HepG2 (cell line): ENCODE data around the gene CCNL1. TPM values are rescaled to one million over a fixed set of nuclear protein-coding genes. Genes with fewer than 3 reads are reported as not detected.
A peak's percentile ranks its signal among the peaks of the same experiment; 100 is the strongest.

Source experiments
- CCDC6 ChIP-seq: sonication (generic); formaldehyde crosslinking; IDR thresholded peaks from 2 replicates; pipeline ENCODE4 v1.8.1; 2022; ENCODE audit warnings: mild to moderate bottlenecking, missing genetic modification reagents, moderate library complexity
- CEBPG ChIP-seq: IDR thresholded peaks from 2 replicates; pipeline ENCODE4 v1.6.1; 2016
- FOXO1 ChIP-seq: sonication (generic); formaldehyde crosslinking; IDR thresholded peaks from 2 replicates; pipeline ENCODE4 v1.4.0; 2020; ENCODE audit warnings: missing genetic modification reagents
- HNRNPL ChIP-seq: fragments of 200-400 bp; formaldehyde crosslinking; IDR thresholded peaks from 2 replicates; pipeline ENCODE4 v1.6.1; 2017; ENCODE audit warnings: mild to moderate bottlenecking, low read depth, low read length
- KLF15 ChIP-seq: sonication (generic); formaldehyde crosslinking; IDR thresholded peaks from 2 replicates; pipeline ENCODE4 v1.8.1; 2023; ENCODE audit warnings: borderline replicate concordance, mild to moderate bottlenecking, inconsistent platforms, missing genetic modification reagents, mixed read lengths
- MAFK ChIP-seq, 2 experiments: IDR thresholded peaks in 1 of 2; conservative IDR thresholded peaks in 1 of 2; 2 replicates each; pipeline ENCODE4 v1.6.1; 2011; ENCODE audit warnings: improper control_type of control experiment in 2 of 2, low read length in 2 of 2
- MEIS2 ChIP-seq: sonication (generic); formaldehyde crosslinking; IDR thresholded peaks from 2 replicates; pipeline ENCODE4 v1.9.0; 2021; ENCODE audit warnings: mild to moderate bottlenecking, missing genetic modification reagents
- PCBP1 ChIP-seq: fragments of 200-400 bp; formaldehyde crosslinking; IDR thresholded peaks from 2 replicates; pipeline ENCODE4 v1.6.1; 2017; ENCODE audit warnings: mild to moderate bottlenecking, low read depth, low read length, borderline replicate concordance
- SIN3A ChIP-seq: IDR thresholded peaks from 2 replicates; pipeline ENCODE4 v1.6.1; 2011; ENCODE audit warnings: low read depth, mild to moderate bottlenecking, control low read depth, low read length, borderline replicate concordance
- TCF12 ChIP-seq, 2 experiments: fragments of 450-650 bp in 1 of 2; sonication (generic) in 1 of 2; formaldehyde crosslinking in 1 of 2; IDR thresholded peaks; 2 replicates each; pipeline versions ENCODE4 v1.6.1 to v1.8.0; 2017 to 2022; ENCODE audit warnings: antibody characterized with exemption in 1 of 2, mild to moderate bottlenecking in 1 of 2, missing genetic modification reagents in 1 of 2, moderate library complexity in 1 of 2
- ZBTB3 ChIP-seq: sonication (generic); formaldehyde crosslinking; IDR thresholded peaks from 2 replicates; pipeline ENCODE4 v1.4.0; 2020; ENCODE audit warnings: low read depth, mild to moderate bottlenecking, moderate library complexity, missing genetic modification reagents, borderline replicate concordance
- ZFX ChIP-seq: sonication (generic); formaldehyde crosslinking; IDR thresholded peaks from 2 replicates; pipeline ENCODE4 v1.4.0; 2020; ENCODE audit warnings: mild to moderate bottlenecking, low read depth, missing genetic modification reagents, moderate library complexity
- ZNF567 ChIP-seq: sonication (generic); formaldehyde crosslinking; IDR thresholded peaks from 2 replicates; pipeline ENCODE4 v1.8.1; 2023; ENCODE audit warnings: mild to moderate bottlenecking, missing genetic modification reagents, borderline replicate concordance
- ZNF629 ChIP-seq: sonication (generic); formaldehyde crosslinking; conservative IDR thresholded peaks from 2 replicates; pipeline ENCODE4 v1.5.0; 2020; ENCODE audit warnings: missing genetic modification reagents
- polyA plus RNA-seq, 8 experiments: library from polyadenylated mRNA; depleted of rRNA in 3 of 8; stranded (reverse) in 7 of 8; unstranded in 1 of 8; fragments of >200 nt; fragmentation: Illumina TruSeq in 4 of 8; extraction: Trizol in 4 of 8; gene quantifications; 2 replicates each; pipeline versions ENCODE4 v1.2.1 to v1.2.3, GENCODE V29; 2011 to 2016; ENCODE audit warnings: low read depth in 4 of 8, missing spikeins in 1 of 8, mixed read lengths in 1 of 8; ENCODE audit not compliant: insufficient read depth in 1 of 8
- total RNA-seq, 5 experiments: library from RNA; depleted of rRNA; stranded (reverse); fragments of >200 nt; fragmentation: Illumina TruSeq; extraction: Trizol; gene quantifications; 2 replicates each; pipeline ENCODE4 v1.2.3, GENCODE V29; 2016; ENCODE audit warnings: low read depth in 1 of 5
- TF ChIP-seq, protein P1 (sequence below): sonication (generic); formaldehyde crosslinking; IDR thresholded peaks from 2 replicates; pipeline ENCODE4 v1.9.0; 2021; ENCODE audit warnings: mild to moderate bottlenecking, missing genetic modification reagents
- TF ChIP-seq, protein P2 (sequence below): sonication (generic); formaldehyde crosslinking; IDR thresholded peaks from 2 replicates; pipeline ENCODE4 v1.5.1; 2020; ENCODE audit warnings: missing genetic modification reagents, mild to moderate bottlenecking, borderline replicate concordance
- TF ChIP-seq, protein P3 (sequence below): sonication (generic); formaldehyde crosslinking; IDR thresholded peaks from 2 replicates; pipeline ENCODE4 v1.5.0; 2020; ENCODE audit warnings: mild to moderate bottlenecking, missing genetic modification reagents

CCNL1 gene
- total and polyA plus RNA-seq, 2 of the 13 experiments (the other 11 are each of a cell fraction or from before 2014, with no cell fraction given) = 151 to 303 TPM

DNA sequence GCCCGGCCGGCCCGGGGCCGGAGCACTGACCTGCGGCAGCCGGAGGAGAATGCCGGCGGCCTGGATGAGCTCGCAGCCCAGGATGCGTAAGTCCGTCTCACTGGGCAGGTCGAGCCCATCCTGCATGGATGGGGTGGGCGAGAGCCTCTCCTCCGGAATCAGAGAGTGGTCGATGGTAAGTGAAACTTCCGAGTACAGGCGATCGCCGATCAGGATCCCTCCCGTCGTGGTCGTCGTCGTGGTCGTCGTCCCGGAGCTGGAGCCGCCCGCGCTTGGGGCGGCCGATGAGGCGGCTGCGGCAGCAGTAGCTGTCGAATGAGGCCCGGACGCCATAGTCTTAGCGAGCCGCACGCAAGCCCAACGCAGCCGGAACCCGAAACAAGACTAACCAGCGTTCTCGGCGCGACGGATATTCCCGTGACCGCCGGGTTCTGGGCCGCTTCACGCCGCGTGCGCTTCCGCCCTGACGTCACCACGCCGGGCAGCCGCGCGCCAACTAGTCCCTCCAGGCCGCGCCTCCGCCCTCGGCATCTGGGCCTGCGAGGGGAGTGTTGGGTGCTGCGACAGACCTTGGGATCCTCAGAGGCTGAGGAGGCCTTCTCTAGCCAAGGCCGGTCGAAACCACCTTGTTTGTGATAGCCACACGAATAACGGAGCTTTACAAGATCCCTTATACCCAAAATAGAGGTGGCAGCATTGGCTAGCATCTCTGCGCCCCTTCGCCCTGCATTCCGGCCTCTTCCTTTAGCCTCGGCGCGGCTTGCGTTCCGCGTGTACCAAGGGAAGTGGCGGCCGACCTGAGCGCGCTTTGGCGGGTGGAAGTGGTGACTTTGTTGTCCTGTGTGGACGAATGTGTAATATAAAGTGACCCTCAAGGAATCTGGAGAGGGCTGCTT, at the start of gene CCNL1 (continued):
- TF ChIP-seq, protein P1, sequence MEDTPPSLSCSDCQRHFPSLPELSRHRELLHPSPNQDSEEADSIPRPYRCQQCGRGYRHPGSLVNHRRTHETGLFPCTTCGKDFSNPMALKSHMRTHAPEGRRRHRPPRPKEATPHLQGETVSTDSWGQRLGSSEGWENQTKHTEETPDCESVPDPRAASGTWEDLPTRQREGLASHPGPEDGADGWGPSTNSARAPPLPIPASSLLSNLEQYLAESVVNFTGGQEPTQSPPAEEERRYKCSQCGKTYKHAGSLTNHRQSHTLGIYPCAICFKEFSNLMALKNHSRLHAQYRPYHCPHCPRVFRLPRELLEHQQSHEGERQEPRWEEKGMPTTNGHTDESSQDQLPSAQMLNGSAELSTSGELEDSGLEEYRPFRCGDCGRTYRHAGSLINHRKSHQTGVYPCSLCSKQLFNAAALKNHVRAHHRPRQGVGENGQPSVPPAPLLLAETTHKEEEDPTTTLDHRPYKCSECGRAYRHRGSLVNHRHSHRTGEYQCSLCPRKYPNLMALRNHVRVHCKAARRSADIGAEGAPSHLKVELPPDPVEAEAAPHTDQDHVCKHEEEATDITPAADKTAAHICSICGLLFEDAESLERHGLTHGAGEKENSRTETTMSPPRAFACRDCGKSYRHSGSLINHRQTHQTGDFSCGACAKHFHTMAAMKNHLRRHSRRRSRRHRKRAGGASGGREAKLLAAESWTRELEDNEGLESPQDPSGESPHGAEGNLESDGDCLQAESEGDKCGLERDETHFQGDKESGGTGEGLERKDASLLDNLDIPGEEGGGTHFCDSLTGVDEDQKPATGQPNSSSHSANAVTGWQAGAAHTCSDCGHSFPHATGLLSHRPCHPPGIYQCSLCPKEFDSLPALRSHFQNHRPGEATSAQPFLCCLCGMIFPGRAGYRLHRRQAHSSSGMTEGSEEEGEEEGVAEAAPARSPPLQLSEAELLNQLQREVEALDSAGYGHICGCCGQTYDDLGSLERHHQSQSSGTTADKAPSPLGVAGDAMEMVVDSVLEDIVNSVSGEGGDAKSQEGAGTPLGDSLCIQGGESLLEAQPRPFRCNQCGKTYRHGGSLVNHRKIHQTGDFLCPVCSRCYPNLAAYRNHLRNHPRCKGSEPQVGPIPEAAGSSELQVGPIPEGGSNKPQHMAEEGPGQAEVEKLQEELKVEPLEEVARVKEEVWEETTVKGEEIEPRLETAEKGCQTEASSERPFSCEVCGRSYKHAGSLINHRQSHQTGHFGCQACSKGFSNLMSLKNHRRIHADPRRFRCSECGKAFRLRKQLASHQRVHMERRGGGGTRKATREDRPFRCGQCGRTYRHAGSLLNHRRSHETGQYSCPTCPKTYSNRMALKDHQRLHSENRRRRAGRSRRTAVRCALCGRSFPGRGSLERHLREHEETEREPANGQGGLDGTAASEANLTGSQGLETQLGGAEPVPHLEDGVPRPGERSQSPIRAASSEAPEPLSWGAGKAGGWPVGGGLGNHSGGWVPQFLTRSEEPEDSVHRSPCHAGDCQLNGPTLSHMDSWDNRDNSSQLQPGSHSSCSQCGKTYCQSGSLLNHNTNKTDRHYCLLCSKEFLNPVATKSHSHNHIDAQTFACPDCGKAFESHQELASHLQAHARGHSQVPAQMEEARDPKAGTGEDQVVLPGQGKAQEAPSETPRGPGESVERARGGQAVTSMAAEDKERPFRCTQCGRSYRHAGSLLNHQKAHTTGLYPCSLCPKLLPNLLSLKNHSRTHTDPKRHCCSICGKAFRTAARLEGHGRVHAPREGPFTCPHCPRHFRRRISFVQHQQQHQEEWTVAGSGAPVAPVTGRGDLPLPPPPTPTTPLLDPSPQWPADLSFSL (CRISPR knock-in tag) = no peak
- TF ChIP-seq CCDC6 (CRISPR knock-in tag) (peak; percentile 98), PCBP1 (peak; percentile 98), FOXO1 (peak; percentile 81), SIN3A (peak; percentile 96), ZNF629 (peak; percentile 56; the same call in 1 of the 2 replicates), HNRNPL (peak; percentile 75), ZFX (CRISPR knock-in tag) (peak; percentile 100), ZNF567 (CRISPR knock-in tag) (peak; percentile 98), MAFK (conservative IDR thresholded peaks at IDR 0.05 in 1 of 2, IDR thresholded peaks at IDR 0.05 in 1 of 2; ENCODE audit: low read length in 2 of 2) (peak in 1 of 2 experiments; percentile 7; a peak in 1 of 4 replicates), MEIS2 (CRISPR knock-in tag) (peak; percentile 93), TCF12 (IDR thresholded peaks at IDR 0.05) (no peak), TCF12 (CRISPR knock-in tag; IDR thresholded peaks at IDR 0.05) (no peak; the same call in 1 of the 2 replicates), ZBTB3 (CRISPR knock-in tag) (peak; percentile 80), CEBPG (CRISPR knock-in tag) (peak; percentile 76), KLF15 (CRISPR knock-in tag) (peak; percentile 93; the same call in 1 of the 2 replicates)
- TF ChIP-seq, protein P2, sequence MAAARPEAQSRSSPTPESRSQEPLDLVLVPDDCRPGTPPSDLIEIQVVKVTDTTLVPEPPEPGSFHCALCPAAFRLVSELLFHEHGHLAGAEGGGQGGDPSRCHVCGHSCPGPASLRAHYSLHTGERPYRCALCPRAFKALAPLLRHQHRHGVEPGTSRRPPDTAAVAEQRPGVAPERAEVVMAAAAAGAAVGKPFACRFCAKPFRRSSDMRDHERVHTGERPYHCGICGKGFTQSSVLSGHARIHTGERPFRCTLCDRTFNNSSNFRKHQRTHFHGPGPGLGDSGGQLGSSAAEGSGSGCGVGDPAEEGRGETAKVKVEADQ (CRISPR knock-in tag) = peak; percentile 99
- TF ChIP-seq, protein P3, sequence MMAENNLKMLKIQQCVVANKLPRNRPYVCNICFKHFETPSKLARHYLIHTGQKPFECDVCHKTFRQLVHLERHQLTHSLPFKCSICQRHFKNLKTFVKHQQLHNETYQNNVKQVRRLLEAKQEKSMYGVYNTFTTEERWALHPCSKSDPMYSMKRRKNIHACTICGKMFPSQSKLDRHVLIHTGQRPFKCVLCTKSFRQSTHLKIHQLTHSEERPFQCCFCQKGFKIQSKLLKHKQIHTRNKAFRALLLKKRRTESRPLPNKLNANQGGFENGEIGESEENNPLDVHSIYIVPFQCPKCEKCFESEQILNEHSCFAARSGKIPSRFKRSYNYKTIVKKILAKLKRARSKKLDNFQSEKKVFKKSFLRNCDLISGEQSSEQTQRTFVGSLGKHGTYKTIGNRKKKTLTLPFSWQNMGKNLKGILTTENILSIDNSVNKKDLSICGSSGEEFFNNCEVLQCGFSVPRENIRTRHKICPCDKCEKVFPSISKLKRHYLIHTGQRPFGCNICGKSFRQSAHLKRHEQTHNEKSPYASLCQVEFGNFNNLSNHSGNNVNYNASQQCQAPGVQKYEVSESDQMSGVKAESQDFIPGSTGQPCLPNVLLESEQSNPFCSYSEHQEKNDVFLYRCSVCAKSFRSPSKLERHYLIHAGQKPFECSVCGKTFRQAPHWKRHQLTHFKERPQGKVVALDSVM = peak; percentile 72
